Neuronal stem cell (in vitro differentiated cells): Measurements from ENCODE around the gene NRIP2.

Source experiments
- DNase-seq: peaks from one replicate; pipeline ENCODE4 v3.0.0-alpha.2; 2013; ENCODE audit warnings: low spot score
- H2AFZ ChIP-seq: one replicate; pipeline ENCODE4 v1.6.1; 2013; ENCODE audit warnings: mild to moderate bottlenecking, low read length, inconsistent platforms
- H2AK5ac ChIP-seq: 2 replicates; pipeline ENCODE4 v1.6.1; 2013; ENCODE audit warnings: low read depth, mild to moderate bottlenecking, inconsistent platforms, low read length, moderate library complexity, mixed read lengths
- H2BK120ac ChIP-seq: 2 replicates; pipeline ENCODE4 v1.6.1; 2013; ENCODE audit warnings: low read depth, mild to moderate bottlenecking, inconsistent platforms, low read length, moderate library complexity, mixed read lengths
- H2BK12ac ChIP-seq: one replicate; pipeline ENCODE4 v1.6.1; 2013; ENCODE audit warnings: low read length, inconsistent platforms
- H2BK15ac ChIP-seq: 2 replicates; pipeline ENCODE4 v1.6.1; 2013; ENCODE audit warnings: mild to moderate bottlenecking, low read length, inconsistent platforms, mixed read lengths
- H2BK5ac ChIP-seq: one replicate; pipeline ENCODE4 v1.6.1; 2013; ENCODE audit warnings: inconsistent platforms, mild to moderate bottlenecking, low read length, moderate library complexity
- H3K14ac ChIP-seq: one replicate; pipeline ENCODE4 v1.6.1; 2013; ENCODE audit warnings: low read length, inconsistent platforms
- H3K18ac ChIP-seq: 2 replicates; pipeline ENCODE4 v1.6.1; 2013; ENCODE audit warnings: low read length, inconsistent platforms
- H3K23ac ChIP-seq: 2 replicates; pipeline ENCODE4 v1.6.1; 2013; ENCODE audit warnings: low read depth, mild to moderate bottlenecking, mixed read lengths, low read length, inconsistent platforms; ENCODE audit not compliant: poor library complexity
- H3K27ac ChIP-seq: replicated peaks from 3 replicates; pipeline ENCODE4 v1.5.1; 2013; ENCODE audit warnings: low read length, inconsistent platforms
- H3K27me3 ChIP-seq, 3 experiments: 2 replicates each; pipeline ENCODE4 v1.6.1; 2013; ENCODE audit warnings: low read length in 3 of 3, mild to moderate bottlenecking in 2 of 3, inconsistent platforms in 1 of 3, low read depth in 1 of 3, mixed read lengths in 1 of 3, moderate library complexity in 1 of 3; ENCODE audit not compliant: control insufficient read depth in 3 of 3, insufficient read depth in 3 of 3
- H3K36me3 ChIP-seq, 2 donors: replicated peaks in 1 of 2; 2 replicates each; pipeline ENCODE4 v1.6.1; 2013; ENCODE audit warnings: low read length in 2 of 2; ENCODE audit not compliant: control insufficient read depth in 2 of 2, insufficient read depth in 2 of 2
- H3K4ac ChIP-seq: 2 replicates; pipeline ENCODE4 v1.6.1; 2013; ENCODE audit warnings: inconsistent platforms, mild to moderate bottlenecking, low read length, moderate library complexity
- H3K4me1 ChIP-seq, 2 donors: 1 replicate in 1 of 2; 2 replicates in 1 of 2; pipeline ENCODE4 v1.6.1; 2013; ENCODE audit warnings: low read length in 2 of 2, low read depth in 1 of 2; ENCODE audit not compliant: control insufficient read depth in 2 of 2, insufficient read depth in 1 of 2
- H3K4me2 ChIP-seq: one replicate; pipeline ENCODE4 v1.6.1; 2013; ENCODE audit warnings: mild to moderate bottlenecking, low read length, inconsistent platforms; ENCODE audit not compliant: insufficient read depth, poor library complexity, severe bottlenecking
- H3K4me3 ChIP-seq, 2 donors: 2 replicates each; pipeline ENCODE4 v1.5.1; 2013; ENCODE audit warnings: low read length in 2 of 2, mild to moderate bottlenecking in 2 of 2, inconsistent platforms in 1 of 2, moderate library complexity in 1 of 2
- H3K79me1 ChIP-seq: one replicate; pipeline ENCODE4 v1.6.1; 2013; ENCODE audit warnings: low read depth, mild to moderate bottlenecking, inconsistent platforms, low read length, moderate library complexity
- H3K9ac ChIP-seq: one replicate; pipeline ENCODE4 v1.6.1; 2013; ENCODE audit warnings: mild to moderate bottlenecking, low read depth, low read length, inconsistent platforms; ENCODE audit not compliant: poor library complexity
- H3K9me3 ChIP-seq, 2 donors: replicated peaks in 1 of 2; 2 replicates each; pipeline versions ENCODE3 to v1.6.1; 2013; ENCODE audit warnings: low read length in 2 of 2, mild to moderate bottlenecking in 2 of 2, inconsistent platforms in 1 of 2, low read depth in 1 of 2, mixed read lengths in 1 of 2, moderate library complexity in 1 of 2; ENCODE audit not compliant: control insufficient read depth in 2 of 2, insufficient read depth in 1 of 2
- H4K8ac ChIP-seq: one replicate; pipeline ENCODE4 v1.6.1; 2013; ENCODE audit warnings: low read depth, mild to moderate bottlenecking, inconsistent platforms, low read length, moderate library complexity
- H4K91ac ChIP-seq: one replicate; pipeline ENCODE4 v1.6.1; 2013; ENCODE audit warnings: low read length, low read depth, mild to moderate bottlenecking, inconsistent platforms; ENCODE audit not compliant: poor library complexity
- WGBS, 2 donors: extraction: QIAGEN DNeasy Blood & Tissue Kit; methylation state at CpG; one replicate each; pipeline ENCODE4 v1.1.7; 2013; ENCODE audit warnings: missing lambda C conversion rate in 2 of 2, mixed read lengths in 1 of 2; ENCODE audit not compliant: insufficient read length in 2 of 2, insufficient replicate concordance in 1 of 2; ENCODE audit errors: extremely low coverage in 2 of 2; 5-methylcytosine and 5-hydroxymethylcytosine counted together

NRIP2 gene

GRCh38 chr12:2793561-2793960 is 41.3 kb downstream of the NRIP2 start:
- no peak overlapping the region for H3K27ac ChIP-seq
- H2BK120ac ChIP-seq = no peak overlapping the region
- H3K14ac ChIP-seq = no peak overlapping the region
- no peak overlapping the region for H2BK12ac ChIP-seq
- no peak overlapping the region for H4K8ac ChIP-seq
- H3K4ac ChIP-seq = no peak overlapping the region
- H3K36me3 ChIP-seq = peaks cover 15 to 24% of the 10 kb centered on the region in 2 donors
- H3K9me3 ChIP-seq = no peaks in the 10 kb centered on the region
- no peak overlapping the region for H3K4me2 ChIP-seq
- no peak overlapping the region for H3K18ac ChIP-seq
- no peak for DNase-seq
- WGBS, 2 donors = no CpG with 5 or more reads among the region's 21 CpGs
- no peak overlapping the region for H3K23ac ChIP-seq
- H2AFZ ChIP-seq = no peak overlapping the region
- peaks cover 0 to 7% (median 0%) of the 10 kb centered on the region in 3 experiments for H3K27me3 ChIP-seq
- no peak overlapping the region for H2AK5ac ChIP-seq
- H2BK5ac ChIP-seq = no peak overlapping the region
- no peak overlapping the region for H3K9ac ChIP-seq
- no peak overlapping the region for H3K4me3 ChIP-seq
- H3K4me1 ChIP-seq = peaks cover 12 to 14% of the 10 kb centered on the region in 2 donors
- no peaks in the 10 kb centered on the region for H3K79me1 ChIP-seq
- no peak overlapping the region for H2BK15ac ChIP-seq
- H4K91ac ChIP-seq = no peak overlapping the region

DNA sequence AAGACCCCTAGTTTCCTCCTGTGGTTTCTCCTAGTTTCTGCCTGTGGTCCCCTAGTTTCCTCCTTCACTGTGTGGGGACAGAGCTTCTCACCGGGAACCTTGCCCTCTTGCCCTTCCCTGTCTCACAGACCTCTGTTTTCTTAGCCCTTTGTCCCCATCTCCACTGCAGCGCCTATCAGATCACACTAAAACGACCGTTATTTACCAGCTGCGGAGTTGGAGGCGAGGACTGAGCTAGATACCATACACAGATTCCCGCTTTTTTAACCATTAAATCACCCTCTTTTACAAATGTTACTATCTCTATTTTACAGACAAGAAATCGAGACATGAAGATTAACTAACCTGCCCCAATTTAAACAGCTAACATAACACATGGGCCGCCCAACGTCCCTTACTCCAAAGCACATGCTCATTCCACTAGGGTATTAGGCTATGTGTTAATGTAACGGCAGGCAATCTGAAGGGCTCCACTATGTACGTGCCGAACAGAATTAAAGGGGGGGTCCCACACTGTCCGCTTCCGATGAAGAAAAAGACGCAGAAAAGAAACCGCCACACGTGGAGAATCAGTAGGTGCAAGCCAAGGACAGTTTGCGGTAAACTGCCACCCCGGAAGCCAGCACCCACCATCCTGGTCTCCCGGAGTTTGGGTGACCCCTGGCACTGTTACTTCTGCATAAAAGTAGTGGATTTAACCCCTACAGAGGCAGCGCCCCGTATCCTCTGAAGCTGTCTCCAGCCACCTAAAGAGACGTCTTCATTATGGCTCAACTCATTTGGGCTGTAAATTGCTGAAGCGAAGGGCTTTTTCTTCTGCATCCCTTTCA is 41.9 kb downstream of the NRIP2 start:
- Histone ChIP-seq H3K79me1 (no peaks in the 10 kb centered on the region), H3K14ac (no peak overlapping the region), H2BK15ac (no peak overlapping the region), H3K36me3 (peaks cover 11 to 17% of the 10 kb centered on the region in 2 donors), H3K27me3 (peaks cover 0 to 7% (median 0%) of the 10 kb centered on the region in 3 experiments), H3K4me2 (no peak overlapping the region), H3K23ac (no peak overlapping the region), H4K8ac (no peak overlapping the region), H3K4ac (no peak overlapping the region), H3K9ac (no peak overlapping the region), H2AK5ac (no peak overlapping the region), H3K4me1 (peaks cover 12 to 14% of the 10 kb centered on the region in 2 donors), H4K91ac (no peak overlapping the region), H3K27ac (no peak overlapping the region), H2AFZ (no peak overlapping the region), H3K18ac (no peak overlapping the region), H3K4me3 (no peak overlapping the region), H2BK12ac (no peak overlapping the region), H2BK120ac (peak overlapping the region; percentile 48), H2BK5ac (no peak overlapping the region), H3K9me3 (no peaks in the 10 kb centered on the region)
- DNase-seq = no peak
- no CpG with 5 or more reads among the region's 25 CpGs for WGBS, 2 donors

DNA sequence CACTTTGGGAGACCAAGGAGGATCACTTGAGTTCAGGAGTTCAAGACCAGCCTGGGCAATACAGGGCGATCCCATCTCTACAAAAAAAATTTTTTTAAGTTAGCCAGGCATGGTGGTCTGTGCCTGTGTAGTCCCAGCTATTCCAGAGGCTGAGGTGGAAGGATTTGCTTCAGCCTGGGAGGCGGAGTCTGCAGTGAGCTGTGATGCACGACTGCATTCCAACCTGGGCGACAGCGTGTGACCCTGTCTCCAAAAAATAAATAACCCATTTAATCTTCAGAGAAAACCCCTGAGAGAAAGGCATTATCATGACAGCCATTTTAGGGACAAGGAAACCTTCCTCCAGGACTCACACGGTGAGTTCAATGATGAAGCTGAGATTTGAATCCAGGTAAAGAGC is 43.7 kb downstream of the NRIP2 start:
- no CpG with 5 or more reads among the region's 6 CpGs for WGBS, 2 donors
- H4K91ac ChIP-seq = no peak overlapping the region
- H3K9ac ChIP-seq = no peak overlapping the region

GRCh38 chr12:2785017-2785416 is 49.8 kb downstream of the NRIP2 start:
- Histone ChIP-seq H3K9me3 (no peaks in the 10 kb centered on the region), H3K4ac (no peak overlapping the region), H2BK5ac (no peak overlapping the region), H2BK15ac (no peak overlapping the region), H3K4me2 (no peak overlapping the region), H2BK120ac (no peak overlapping the region), H3K4me1 (peaks cover 0 to 2% of the 10 kb centered on the region in 2 donors), H2AK5ac (no peak overlapping the region), H2AFZ (no peak overlapping the region), H3K23ac (no peak overlapping the region), H4K91ac (no peak overlapping the region), H3K14ac (no peak overlapping the region), H3K27ac (no peak overlapping the region), H3K36me3 (no peaks in the 10 kb centered on the region), H4K8ac (no peak overlapping the region), H3K79me1 (no peaks in the 10 kb centered on the region), H3K18ac (no peak overlapping the region), H3K4me3 (no peak overlapping the region), H3K9ac (no peak overlapping the region), H2BK12ac (no peak overlapping the region), H3K27me3 (peaks cover 0 to 32% (median 5%) of the 10 kb centered on the region in 3 experiments)
- no CpG with 5 or more reads among the region's 5 CpGs for WGBS, 2 donors
- no peak for DNase-seq

More for the DNA sequence above, 43.7 kb downstream of the NRIP2 start:
- H2AK5ac ChIP-seq = no peak overlapping the region
- no peaks in the 10 kb centered on the region for H3K9me3 ChIP-seq
- no peaks in the 10 kb centered on the region for H3K36me3 ChIP-seq
- no peaks in the 10 kb centered on the region for H3K79me1 ChIP-seq
- H3K4me1 ChIP-seq = peaks cover 8 to 11% of the 10 kb centered on the region in 2 donors
- H3K14ac ChIP-seq = no peak overlapping the region
- H4K8ac ChIP-seq = no peak overlapping the region
- no peak overlapping the region for H3K23ac ChIP-seq
- H3K4me2 ChIP-seq = no peak overlapping the region
- H3K18ac ChIP-seq = no peak overlapping the region
- no peak overlapping the region for H2BK5ac ChIP-seq
- DNase-seq = no peak
- H2BK15ac ChIP-seq = no peak overlapping the region
- H3K4ac ChIP-seq = no peak overlapping the region
- peaks cover 0 to 7% (median 0%) of the 10 kb centered on the region in 3 experiments for H3K27me3 ChIP-seq
- H2BK120ac ChIP-seq = no peak overlapping the region
- H3K4me3 ChIP-seq = no peak overlapping the region
- H2AFZ ChIP-seq = no peak overlapping the region
- H2BK12ac ChIP-seq = no peak overlapping the region
- no peak overlapping the region for H3K27ac ChIP-seq
